Stimulated activated CD4-positive, alpha-beta T cell treated with anti-CD3 and anti-CD28 coated beads, TNF-alpha, amount 100 ng/mL, for 48 hours (primary cell): ENCODE measurements around the gene INO80C.

ENCODE experiments used
- DNase-seq, 3 donors: peaks; one replicate each; pipeline ENCODE4 v3.0.0-alpha.2; 2020; ENCODE audit warnings: low read depth in 3 of 3

INO80C gene

DNA sequence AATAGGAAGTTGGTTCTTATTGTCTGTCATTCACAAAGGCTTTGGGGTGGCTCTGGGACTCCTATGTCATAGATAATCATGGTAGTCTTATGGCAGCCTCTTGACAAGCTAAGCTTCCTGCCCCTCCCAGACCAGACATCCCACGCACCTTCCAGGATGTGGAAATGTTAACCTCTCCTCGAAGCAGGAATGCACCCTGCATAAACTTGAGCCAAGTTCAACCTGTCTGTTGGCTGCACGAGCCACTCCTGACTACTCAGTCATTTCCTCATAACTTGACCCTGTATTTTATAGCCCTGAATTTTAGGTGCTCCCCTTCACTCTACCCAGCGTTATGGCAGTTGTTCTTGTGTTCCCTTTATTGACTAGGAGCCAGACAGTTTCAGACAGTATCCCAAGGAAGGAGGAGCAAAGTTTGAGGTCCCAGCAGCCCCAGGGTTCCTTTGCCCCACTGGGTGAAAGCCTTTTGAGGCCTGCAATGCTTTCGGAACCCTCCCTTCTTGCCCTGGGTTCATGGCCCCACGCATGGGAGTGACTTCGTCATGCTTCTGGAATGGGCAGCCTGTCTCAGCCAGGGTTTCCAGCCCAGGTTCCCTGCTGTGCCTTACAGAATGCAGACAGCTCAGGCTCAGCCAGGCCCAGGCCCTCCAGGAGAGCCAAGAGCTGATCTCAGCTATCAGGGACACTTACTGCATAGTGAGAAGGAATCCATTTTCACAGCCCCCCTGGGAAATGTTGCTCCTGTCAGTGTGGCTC is 15.6 kb upstream of the INO80C start:
- DNase-seq: no peak

DNA sequence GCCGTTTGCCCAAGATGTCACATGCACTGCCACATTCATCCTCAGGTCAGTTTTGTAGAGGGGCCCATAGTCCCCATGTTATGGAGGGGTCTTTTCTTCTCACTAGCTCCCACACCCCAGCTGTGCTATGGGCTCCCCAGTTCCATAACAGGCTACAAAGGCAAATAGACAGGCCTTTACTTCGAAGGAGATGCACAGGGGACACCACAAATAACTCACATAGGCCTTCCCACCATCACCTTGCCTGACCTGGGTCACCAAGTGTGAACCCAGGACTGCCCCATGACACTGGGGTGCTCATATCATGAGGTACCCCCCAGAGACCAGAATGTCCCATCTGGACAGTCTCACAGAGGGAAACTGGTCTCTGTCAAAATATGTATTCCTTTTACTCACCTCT is 15.0 kb upstream of the INO80C start:
- DNase-seq: no peak

DNA sequence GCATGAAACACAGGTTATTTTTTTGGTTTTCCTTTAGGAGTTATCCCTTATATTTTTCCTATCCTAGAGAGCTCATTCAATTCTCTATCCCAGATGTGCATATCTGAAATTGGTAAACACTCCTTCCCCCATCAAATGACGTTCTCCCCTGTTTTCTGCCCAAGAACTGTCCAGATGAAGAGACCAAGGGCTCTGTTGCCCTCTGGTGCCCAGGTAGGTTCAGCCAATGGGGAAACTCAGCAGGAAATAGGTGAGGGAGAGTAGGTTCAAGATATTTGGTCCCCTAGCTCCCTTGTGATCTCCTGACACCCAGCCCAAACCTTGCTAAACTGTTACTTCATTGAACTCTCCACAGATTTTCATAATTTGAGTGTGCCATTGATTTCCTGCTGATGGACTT is 14.1 kb upstream of the INO80C start:
- no peak for DNase-seq

DNA sequence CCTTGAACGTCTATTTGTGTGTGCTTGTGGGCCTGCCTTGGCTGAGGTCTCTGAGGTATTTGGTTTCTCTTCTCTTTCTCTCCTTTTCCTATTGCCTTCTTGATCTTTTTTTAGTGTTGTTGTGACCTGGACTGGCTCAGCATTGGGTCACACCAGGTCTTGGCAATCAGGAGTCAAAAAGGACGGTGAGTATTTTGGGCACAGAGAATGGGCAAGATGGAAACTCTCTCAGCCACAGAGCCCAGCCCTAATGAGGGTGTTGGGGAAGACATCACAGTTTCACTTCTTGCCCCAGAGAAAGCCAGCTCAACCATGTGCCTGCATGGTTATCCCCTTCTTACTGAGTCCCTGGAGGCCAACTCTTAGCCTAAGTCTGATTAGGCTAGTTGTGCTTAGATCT is 13.7 kb upstream of the INO80C start:
- DNase-seq: no peak

DNA sequence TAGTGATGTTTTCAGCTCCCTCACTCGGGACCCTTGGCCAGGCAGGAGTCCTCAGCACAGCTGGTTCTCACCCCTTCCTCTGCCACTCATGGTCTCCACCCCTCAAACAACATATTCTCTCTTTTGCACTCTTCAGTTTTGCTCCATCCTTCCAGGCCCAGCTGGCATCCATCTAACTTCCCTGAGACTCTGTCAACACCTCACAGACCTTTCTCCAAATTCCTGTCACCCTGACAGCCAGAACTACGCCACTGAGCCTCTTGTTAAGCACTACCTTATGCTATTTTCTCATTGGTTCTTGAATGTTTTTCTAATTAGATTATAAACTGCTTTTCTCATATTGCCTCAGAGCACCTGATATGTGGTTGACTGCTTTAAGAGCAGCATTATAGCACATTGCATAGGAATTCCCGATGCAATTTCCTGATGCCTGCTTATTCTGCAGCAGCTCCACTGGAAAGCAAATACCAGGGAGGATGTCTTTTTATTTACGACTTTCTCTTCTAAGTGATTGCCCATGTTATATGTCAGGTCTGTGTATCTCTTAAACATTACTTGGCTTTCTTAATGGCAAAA is 12.4 kb upstream of the INO80C start:
- DNase-seq: no peak

DNA sequence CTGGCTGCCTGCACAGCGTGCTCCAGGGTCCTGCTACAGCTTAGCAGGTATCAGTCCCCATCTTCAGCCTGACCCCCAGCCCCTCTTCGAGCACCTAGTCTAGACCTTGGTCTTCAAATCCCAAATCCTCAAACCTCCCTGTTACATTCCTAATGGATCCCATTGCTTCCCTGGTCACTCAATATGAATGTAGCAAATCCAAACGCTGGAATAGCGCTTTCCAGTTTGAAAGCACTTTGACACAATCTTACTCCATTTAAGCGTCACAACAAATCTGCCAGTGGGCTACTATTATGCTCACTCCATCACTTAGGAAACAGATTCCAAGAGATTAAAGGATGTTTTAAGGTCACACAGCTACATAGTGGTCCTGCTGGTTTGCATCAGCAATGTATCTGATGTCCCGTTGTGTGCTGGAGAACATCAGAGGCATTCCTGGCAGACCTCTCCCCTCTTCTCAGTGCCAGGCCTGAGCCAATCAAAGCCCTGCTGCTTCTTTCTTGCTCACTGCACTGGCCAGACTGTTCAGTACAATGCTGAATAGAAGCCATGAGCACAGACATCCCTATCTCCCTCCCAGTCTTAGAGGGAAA is 11.1 kb upstream of the INO80C start:
- DNase-seq: no peak

DNA sequence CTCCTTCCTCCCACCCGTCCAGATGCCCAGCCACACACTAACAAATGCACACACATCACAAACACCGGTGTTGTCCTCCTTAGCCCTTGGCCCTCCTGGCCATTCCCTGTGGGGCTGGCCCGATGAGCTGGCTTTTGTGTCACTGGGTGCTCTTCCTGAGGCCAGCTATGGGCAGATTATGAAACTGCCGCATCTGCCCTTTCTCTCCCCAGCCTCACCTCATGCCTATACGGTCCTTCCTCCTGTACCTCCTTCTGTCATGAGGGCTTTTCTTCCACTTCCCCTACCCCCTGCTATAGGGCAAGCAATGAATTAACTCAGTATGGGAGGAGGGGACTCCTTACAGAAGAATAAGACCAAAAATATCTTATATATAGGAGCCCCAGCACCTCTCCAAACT is 10.3 kb upstream of the INO80C start:
- no peak for DNase-seq

DNA sequence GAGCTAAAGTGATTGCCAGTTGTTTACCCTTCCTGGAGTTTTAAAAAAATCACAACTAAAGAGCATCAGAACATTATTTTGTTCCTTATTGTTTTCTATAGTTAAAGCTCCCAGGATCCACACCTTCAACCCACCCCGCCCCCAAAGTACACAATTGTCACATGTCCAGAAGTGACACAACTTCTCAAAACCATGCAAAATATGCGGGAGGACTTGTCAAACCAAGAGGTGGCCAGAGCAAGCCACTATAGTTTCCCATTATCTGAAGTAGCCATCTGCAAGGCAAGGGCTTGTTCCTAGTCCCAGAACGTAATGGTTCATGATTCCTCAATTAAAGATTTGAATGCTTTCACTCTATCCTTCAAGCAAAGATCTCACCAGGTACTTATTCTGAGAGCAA is 9.9 kb upstream of the INO80C start:
- DNase-seq: no peak

DNA sequence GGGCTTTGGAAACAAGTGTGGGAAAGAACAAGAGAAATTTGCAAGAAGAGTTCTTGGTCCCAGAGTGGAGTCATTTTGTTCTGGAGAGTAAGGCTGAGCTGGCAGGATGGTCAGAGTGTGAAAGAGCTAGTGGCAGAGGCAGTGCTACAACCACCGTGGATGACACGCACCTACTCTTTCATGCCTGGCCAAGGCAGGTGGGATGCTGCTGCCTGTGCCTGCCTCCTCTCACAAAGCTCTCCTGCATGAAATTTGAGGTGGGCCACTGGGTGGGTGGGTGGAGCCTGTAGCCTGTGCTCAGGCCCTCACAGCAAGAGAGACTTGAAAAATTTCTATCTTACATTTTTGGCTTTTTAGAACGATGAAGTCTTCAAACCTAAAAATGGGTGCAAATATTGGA is 9.4 kb upstream of the INO80C start:
- DNase-seq: no peak

DNA sequence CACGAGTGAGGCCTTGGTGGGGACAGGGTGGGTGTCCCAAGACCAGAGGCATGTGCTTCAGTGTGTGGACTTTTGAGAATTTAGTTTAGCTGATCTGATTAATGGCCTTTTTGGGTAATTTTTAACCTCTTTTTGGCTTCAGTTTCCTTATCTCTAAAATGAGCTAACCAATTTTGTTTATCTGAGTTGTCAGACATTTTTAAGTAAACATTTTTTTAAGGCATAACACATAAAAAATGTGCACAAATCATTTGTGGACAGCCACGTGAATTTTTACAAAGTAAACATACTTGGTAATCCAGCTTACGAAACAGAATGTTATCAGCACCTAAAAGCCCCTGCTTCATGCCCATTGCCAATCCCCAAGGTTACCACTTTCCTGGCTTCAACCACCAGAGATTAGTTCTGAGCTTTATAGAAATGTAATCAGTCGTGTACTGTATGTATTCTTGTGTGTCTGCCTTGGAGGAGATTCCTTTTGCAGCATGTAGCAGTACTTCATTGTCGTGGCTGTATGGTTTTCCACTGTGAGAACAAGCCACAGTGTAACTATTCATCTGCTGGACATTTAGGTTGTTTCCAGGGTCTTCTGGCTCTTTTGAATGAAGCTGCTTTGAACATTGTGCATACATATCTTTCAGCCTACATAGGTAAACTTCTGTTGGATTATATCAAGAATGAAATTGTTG is 8.4 kb upstream of the INO80C start:
- no peak for DNase-seq

DNA sequence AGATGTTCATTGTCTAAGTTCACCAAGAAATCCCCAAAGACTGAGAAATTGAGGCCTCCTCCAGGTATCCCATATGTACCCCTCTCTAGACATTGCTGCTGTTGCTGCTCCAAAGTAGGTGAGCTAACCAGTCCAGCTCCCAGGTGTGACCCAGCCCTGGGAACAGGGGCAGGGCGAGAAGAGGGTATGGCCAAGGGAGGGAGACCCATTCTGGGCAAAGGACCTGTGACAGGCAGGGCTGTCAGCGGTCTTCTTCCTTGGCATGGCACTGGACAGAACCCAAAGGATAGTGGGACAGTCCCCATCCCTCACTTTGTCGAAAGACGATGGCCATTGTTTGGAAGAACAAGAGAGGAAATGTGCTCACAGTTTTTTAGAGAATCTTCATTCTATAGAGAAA is 7.2 kb upstream of the INO80C start:
- DNase-seq: no peak

DNA sequence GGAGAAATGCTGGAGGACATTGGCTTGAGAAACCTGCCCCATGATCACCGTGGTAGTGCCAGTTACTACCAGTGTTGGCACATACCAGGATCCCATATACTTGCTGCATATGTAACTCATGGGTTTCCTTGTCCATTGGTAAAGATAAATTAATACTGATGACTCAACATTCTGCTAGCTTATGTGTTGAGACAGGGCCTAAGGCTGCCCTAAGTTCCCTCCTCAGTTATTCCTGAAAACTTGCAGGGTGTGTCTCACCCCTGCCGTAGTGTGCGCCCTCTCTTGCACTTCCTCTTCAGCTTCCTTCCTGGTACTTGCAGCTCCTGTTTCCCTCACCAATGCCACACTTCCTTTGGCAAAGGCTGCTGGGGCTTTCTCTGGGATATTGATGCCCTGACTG is 4.3 kb upstream of the INO80C start:
- DNase-seq: no peak

DNA sequence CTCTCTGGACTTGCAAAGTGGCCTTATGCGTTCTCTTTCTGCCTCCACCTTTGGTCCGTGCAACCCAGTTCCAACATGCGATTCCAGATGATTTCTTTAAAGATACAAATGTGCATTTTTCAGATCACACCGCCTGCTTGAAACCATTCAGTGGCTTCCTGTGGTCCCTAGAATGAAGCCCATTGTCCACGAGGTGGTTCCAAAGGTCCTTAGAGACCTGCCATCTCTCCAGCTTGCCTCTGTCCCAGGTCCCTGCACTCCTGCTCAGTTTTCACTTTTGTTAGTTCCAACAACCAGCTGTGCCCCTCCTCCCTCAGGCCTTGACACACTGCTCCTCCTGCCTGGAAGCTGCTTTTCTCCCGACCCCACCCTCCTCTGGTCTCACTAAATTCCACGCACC is 3.6 kb upstream of the INO80C start:
- DNase-seq: no peak

DNA sequence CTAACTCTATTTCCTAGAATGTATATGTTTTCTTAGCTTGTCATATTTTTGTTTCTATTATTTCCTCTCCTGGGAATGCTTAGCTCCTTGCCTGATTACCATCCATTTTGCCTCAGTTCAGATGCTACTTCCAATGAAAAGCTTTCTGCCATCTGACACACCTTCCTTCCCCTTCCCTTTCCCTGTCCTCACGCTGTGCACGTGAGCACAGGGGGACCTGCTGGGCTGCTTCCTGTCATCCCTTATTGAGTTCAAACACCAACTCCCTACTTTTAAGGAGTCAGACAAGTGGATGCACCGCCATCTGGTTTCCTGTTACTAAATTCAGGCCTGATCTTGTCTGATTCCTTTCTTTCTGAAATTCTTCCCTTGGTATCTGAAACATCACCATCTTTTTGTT is 2.4 kb upstream of the INO80C start:
- no peak for DNase-seq

DNA sequence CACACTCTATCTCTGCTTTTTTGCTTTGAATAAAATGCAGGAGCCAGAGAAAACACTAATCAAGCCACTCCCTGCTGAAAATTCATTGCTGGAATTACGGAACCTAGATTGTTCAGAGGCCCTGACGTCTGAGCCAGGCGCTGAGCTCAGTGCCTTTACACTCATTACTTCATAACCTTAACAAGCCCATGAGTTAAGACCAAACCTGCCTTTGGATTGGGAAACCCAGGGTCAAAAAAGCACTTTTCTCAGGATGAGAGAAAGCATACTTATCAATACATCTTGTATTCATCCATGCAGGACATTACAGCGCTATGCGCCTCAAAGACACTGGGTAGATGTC is 762 bp downstream of the INO80C start:
- DNase-seq: no peak

DNA sequence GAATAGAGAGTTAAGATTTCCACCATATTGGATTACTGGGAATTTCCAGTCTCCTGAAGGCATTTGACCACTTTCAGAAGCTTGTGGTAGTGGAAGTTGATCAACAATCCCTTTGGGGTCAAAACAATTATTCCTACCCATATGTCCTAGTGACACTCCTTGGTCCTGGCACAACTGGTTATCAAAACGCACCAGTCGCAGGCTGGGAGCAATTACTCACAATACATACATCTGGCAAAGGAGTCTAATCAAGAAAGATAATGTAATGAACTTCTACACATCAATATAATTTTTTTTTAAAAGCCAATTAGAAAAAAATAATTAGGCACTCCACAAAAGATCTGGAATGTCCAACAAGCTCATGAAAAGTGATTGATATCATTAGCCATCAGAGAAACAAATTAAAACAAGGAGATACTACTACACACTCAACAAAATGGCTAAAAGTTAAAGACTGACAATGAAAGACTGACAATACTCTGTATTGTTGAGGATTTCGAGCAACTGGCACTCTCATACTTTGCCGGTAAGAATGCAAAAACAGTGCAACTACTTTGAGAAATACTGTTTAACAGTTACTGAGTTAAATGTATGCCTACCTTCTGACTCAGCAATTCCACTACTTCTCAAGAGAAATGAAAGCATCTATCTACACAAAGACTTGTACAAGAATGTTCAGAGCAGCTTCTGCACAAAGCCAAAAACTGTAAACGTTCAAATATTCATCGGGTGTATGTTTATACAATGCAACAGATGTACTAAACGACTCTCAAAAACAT is 2.0 kb downstream of the INO80C start:
- DNase-seq: no peak

DNA sequence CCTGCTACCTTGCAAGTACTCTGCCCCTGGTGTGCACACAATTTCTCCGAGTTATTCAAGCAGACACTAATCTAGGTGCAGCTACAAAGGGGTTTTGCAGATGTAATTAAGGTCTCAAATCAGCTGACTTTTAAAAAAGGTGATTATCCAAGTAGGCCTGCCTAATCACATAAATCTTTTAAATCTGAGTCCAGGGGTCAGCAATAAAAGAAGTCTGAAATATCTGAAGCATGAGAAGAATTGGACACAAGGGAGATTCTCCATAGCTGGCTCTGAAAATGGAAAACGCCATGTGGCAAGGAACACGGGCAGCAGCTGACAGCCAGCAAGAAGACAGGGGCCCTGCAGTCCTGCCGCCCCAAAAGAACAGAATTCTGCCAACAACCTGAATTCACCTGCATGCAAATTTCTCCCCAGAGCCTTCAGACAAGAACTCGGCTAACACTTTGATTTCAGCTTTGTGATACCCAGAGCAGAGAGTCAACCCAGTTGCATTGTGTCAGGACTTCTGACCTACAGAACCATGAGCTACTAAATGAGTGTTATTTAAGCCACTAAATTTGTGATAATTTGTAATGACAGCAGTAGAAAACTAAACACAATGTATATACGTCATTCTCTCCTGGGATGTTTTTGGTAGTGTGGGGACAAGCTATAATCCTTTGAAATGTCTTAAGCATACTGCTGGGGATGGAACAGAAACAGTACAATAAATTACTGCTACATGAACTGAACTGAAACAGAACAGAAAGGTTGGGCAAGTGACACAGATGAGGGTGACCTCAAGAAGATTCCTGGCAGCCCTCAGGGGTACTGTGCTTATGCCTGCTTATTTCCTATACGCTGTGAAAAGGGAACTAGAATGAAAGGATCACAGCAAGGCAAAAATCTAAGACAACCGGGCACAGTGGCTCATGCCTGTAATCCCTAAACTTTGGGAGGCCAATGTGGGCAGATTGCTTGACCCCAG is 3.2 kb downstream of the INO80C start:
- DNase-seq: no peak

DNA sequence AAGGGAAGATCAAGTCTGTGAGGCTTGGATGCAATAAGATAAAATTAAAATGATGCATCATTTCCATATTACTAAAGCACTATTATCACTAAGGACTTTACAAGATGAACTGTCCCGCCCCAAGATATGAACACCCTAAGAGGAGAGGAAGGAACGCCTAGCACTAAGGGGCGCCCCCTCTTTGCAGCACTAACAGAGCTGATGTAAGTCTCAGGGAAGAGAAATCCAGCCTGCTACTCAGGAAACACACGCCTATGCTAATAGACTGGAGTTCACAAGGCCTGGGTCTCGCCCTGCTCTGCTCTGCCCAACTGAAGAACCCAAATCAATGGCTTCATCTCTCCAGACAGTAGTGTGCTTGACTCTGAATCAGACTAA is 6.1 kb downstream of the INO80C start:
- DNase-seq: no peak

DNA sequence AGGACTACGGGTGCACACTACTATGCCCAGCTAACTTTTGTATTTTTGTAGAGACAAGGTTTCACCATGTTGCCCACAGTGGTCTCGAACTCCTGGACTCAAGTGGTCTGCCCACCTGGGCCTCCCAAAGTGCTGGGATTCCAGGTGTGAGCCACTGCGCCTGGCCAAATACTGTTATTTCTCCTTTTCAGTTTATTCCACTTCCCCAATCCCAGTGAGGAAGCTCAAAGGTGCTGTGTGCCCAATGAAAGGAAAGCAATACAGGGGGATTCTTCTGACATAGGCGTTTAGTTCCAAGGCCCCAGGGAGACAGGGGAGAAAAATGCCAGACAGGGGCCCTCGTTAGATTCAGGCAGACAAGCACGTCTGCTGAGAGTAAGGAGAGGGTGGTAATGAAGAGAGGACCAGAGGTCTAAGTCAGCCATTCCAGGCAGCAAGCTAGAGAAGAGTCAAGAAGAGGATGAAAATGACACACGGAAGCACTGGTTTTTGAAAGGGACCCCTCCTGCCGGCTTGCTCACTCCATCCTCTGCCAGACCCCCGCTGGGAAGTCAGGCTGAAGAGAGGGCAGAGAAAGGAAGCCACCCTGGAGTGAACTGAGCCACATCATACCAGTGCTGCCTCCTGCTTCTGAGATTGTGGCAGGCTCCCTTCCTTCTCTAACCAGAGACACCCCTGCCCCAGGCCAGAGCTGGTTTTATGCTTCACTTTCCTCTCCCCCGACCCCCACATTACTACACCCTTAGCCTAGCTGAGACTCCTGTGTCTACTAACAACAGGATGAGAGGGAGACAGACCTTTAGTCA is 6.7 kb downstream of the INO80C start:
- no peak for DNase-seq

DNA sequence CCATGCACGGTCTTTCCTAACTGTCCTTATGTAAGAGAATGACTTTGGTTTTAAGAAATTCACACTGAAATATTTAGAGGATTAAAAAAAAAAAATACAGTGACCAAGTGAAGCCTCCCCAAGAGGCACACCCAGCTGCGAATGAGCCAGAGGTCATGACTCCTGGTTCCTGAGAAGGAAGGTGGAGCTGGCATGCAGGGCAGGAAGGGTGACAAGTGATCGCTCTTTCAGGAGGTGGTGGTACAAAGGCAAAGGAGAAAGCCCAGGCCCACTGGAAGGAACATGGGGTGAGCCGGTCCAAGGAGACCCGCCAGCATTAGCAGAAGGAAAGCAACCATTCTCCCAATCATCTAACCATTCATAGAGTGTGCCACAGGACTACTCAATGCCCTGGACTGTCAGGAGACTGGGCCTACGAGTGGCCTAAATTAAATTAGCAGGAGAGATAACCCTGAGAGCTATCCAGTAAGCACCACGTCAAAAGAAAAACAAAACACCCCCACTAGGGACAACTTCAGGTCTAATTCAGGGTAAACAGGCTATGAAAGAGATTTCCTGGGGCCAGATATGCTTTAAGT is 7.8 kb downstream of the INO80C start:
- DNase-seq: no peak
